Natural killer cell (primary cell): ENCODE measurements around the gene SNX14. TPM values are rescaled to one million over a fixed set of nuclear protein-coding genes. Genes with fewer than 3 reads are reported as not detected.

ENCODE experiments used
- ATAC-seq, 3 donors: fragments of 150-1000 bp in 2 of 3; fragments of 200-7000 bp in 1 of 3; cut with Tn5 transposase; 1 replicate in 1 of 3; 2 replicates in 2 of 3; pipeline ENCODE4 v1.10.0; 2021; ENCODE audit warnings: mild to moderate bottlenecking in 2 of 3, moderate library complexity in 2 of 3
- DNase-seq, 2 donors: peaks; one replicate each; pipeline versions ENCODE4 v3.0.0 to v3.0.0-alpha.2; 2013 to 2021; ENCODE audit warnings: mixed read lengths in 1 of 2
- H3K27ac ChIP-seq: one replicate; pipeline ENCODE4 v1.5.1; 2013; ENCODE audit warnings: mild to moderate bottlenecking, low read length
- H3K27me3 ChIP-seq: one replicate; pipeline ENCODE4 v1.6.1; 2013; ENCODE audit warnings: low read length; ENCODE audit not compliant: control insufficient read depth, insufficient read depth
- H3K36me3 ChIP-seq: one replicate; pipeline ENCODE4 v1.6.1; 2013; ENCODE audit warnings: low read length; ENCODE audit not compliant: control insufficient read depth, insufficient read depth
- H3K4me1 ChIP-seq: one replicate; pipeline ENCODE4 v1.6.1; 2013; ENCODE audit warnings: low read length; ENCODE audit not compliant: control insufficient read depth, insufficient read depth
- H3K4me3 ChIP-seq: one replicate; pipeline ENCODE4 v1.5.1; 2013; ENCODE audit warnings: low read length
- H3K9me3 ChIP-seq: one replicate; pipeline ENCODE4 v1.6.1; 2013; ENCODE audit warnings: low read length; ENCODE audit not compliant: control insufficient read depth, insufficient read depth
- H3K27ac Mint-ChIP-seq, 2 donors: one replicate each; pipeline ENCODE4 v1.8.0; 2022; ENCODE audit warnings: mild to moderate bottlenecking in 2 of 2, mixed read lengths in 2 of 2, moderate library complexity in 1 of 2
- H3K27me3 Mint-ChIP-seq, 2 donors: one replicate each; pipeline ENCODE4 v1.8.0; 2022; ENCODE audit warnings: low read depth in 2 of 2, mixed read lengths in 2 of 2
- H3K36me3 Mint-ChIP-seq: one replicate; pipeline ENCODE4 v1.8.0; 2022; ENCODE audit warnings: mixed read lengths
- H3K4me1 Mint-ChIP-seq, 2 donors: one replicate each; pipeline ENCODE4 v1.8.0; 2022; ENCODE audit warnings: mixed read lengths in 2 of 2
- H3K4me3 Mint-ChIP-seq: one replicate; pipeline ENCODE4 v1.8.0; 2022; ENCODE audit warnings: mild to moderate bottlenecking, moderate library complexity, mixed read lengths
- H3K9me3 Mint-ChIP-seq, 2 donors: one replicate each; pipeline ENCODE4 v1.8.0; 2022; ENCODE audit warnings: mixed read lengths in 2 of 2
- CTCF ChIP-seq: fragments of 200-600 bp; IDR thresholded peaks from one replicate; pipeline ENCODE4 v1.8.0; 2022; ENCODE audit warnings: antibody characterized with exemption
- WGBS: methylation state at CpG from one replicate; pipeline ENCODE4 v1.1.7; 2013; ENCODE audit warnings: missing lambda C conversion rate; ENCODE audit not compliant: insufficient coverage; 5-methylcytosine and 5-hydroxymethylcytosine counted together
- intact Hi-C: fragments of 100-400 bp; cut with micrococcal nuclease; formaldehyde crosslinking; loops from one replicate; pipeline ENCODE4 v1.14.2; 2022
- total RNA-seq, 4 donors: library from RNA; stranded (reverse); fragments of 120-200 nt in 1 of 4; gene quantifications; one replicate each; pipeline versions ENCODE4 v1.2.3 to v1.2.4, GENCODE V29; 2013 to 2022

Gene SNX14, protein sequence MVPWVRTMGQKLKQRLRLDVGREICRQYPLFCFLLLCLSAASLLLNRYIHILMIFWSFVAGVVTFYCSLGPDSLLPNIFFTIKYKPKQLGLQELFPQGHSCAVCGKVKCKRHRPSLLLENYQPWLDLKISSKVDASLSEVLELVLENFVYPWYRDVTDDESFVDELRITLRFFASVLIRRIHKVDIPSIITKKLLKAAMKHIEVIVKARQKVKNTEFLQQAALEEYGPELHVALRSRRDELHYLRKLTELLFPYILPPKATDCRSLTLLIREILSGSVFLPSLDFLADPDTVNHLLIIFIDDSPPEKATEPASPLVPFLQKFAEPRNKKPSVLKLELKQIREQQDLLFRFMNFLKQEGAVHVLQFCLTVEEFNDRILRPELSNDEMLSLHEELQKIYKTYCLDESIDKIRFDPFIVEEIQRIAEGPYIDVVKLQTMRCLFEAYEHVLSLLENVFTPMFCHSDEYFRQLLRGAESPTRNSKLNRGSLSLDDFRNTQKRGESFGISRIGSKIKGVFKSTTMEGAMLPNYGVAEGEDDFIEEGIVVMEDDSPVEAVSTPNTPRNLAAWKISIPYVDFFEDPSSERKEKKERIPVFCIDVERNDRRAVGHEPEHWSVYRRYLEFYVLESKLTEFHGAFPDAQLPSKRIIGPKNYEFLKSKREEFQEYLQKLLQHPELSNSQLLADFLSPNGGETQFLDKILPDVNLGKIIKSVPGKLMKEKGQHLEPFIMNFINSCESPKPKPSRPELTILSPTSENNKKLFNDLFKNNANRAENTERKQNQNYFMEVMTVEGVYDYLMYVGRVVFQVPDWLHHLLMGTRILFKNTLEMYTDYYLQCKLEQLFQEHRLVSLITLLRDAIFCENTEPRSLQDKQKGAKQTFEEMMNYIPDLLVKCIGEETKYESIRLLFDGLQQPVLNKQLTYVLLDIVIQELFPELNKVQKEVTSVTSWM
- 100 to 1,000 TPM in 1 of 3 donors, 10 to 100 TPM in 2; 73.0 to 109 (median 80.3) TPM for total RNA-seq
- 188 TPM for total RNA-seq (2013)

GRCh38 chr6:85593438-85594196 is at the start of gene SNX14:
TSS of gene SNX14 (minus strand) at chr6:85593858. CDS start at chr6:85593718, 140 bp downstream.
- no peaks in the 10 kb centered on the region for H3K27me3 ChIP-seq
- ATAC-seq (peak; percentile 73 to 92 (median 79)), DNase-seq (peak; percentile 75 to 86)
- no peaks in the 10 kb centered on the region for H3K36me3 ChIP-seq
- H3K9me3 Mint-ChIP-seq, result no peaks in the 10 kb centered on the region
- H3K27ac ChIP-seq, result peak within 1 kb of the TSS; percentile 91
- H3K36me3 Mint-ChIP-seq, result no peaks in the 10 kb centered on the region
- WGBS, result under 1% methylated on average over 82 of the region's 82 CpGs
- no peaks in the 10 kb centered on the region for H3K27me3 Mint-ChIP-seq
- intact Hi-C loops, result loop anchor here (1.0 to 5.0 kb wide), 3 partner anchors 50 to 1564 kb away; partner anchors contain the start of gene ZNF292
- no peaks in the 10 kb centered on the region for H3K9me3 ChIP-seq
- TF ChIP-seq CTCF, result no peak
- H3K4me3 Mint-ChIP-seq, result peak within 1 kb of the TSS; percentile 96
- peak within 1 kb of the TSS; percentile 92 to 98 for H3K27ac Mint-ChIP-seq
- peaks cover 11% of the 10 kb centered on the region for H3K4me1 ChIP-seq
- peaks cover 52 to 56% of the 10 kb centered on the region in 2 donors for H3K4me1 Mint-ChIP-seq
- H3K4me3 ChIP-seq, result peak within 1 kb of the TSS; percentile 94

GRCh38 chr6:85642774-85643536 is 49.3 kb upstream of the SNX14 start, which contains the start of gene SYNCRIP:
TSS of gene SYNCRIP (minus strand) at chr6:85642886. CDS start at chr6:85641439, 1,447 bp downstream.
- Histone ChIP-seq H3K4me3 (peak within 1 kb of the TSS; percentile 95), H3K4me1 (peaks cover 10% of the 10 kb centered on the region), H3K27ac (peak within 1 kb of the TSS; percentile 100), H3K9me3 (no peaks in the 10 kb centered on the region), H3K27me3 (no peaks in the 10 kb centered on the region), H3K36me3 (peaks cover 23% of the 10 kb centered on the region)
- peak within 1 kb of the TSS; percentile 87 for H3K4me3 Mint-ChIP-seq
- DNase-seq (peak; percentile 96 to 99), ATAC-seq (peak; percentile 81 to 95 (median 85))
- peak within 1 kb of the TSS; percentile 94 to 98 for H3K27ac Mint-ChIP-seq
- no peak for TF ChIP-seq CTCF
- no peaks in the 10 kb centered on the region for H3K27me3 Mint-ChIP-seq
- peaks cover 33 to 58% of the 10 kb centered on the region in 2 donors for H3K4me1 Mint-ChIP-seq
- intact Hi-C loops, result loop anchor here (1.0 kb wide), 2 partner anchors 35 to 49 kb away; no protein-coding TSS in a partner anchor
- H3K36me3 Mint-ChIP-seq, result peaks cover 10% of the 10 kb centered on the region
- H3K9me3 Mint-ChIP-seq, result no peaks in the 10 kb centered on the region
- under 1% methylated on average over 75 of the region's 76 CpGs for WGBS
